Stimulated activated naive CD8-positive, alpha-beta T cell treated with anti-CD3 and anti-CD28 coated beads, Interleukin-15, Interleukin-2, amounts not matched to agents 100 ng/mL and 50 ng/mL, for 24 hours (primary cell): ENCODE measurements around the gene NUTM2D.
A peak's percentile ranks its signal among the peaks of the same experiment; 100 is the strongest.
"Not testable (repeated sequence)": the region's sequence is repeated elsewhere in the genome, so short reads cannot be mapped to it uniquely, and the experiment has no call there.

ENCODE experiments used
- H3K27ac Mint-ChIP-seq: one replicate; pipeline ENCODE4 v1.8.0; 2021; ENCODE audit warnings: mild to moderate bottlenecking, mixed read lengths
- H3K27me3 Mint-ChIP-seq: one replicate; pipeline ENCODE4 v1.8.0; 2021; ENCODE audit warnings: mixed read lengths
- H3K36me3 Mint-ChIP-seq: one replicate; pipeline ENCODE4 v1.8.0; 2021; ENCODE audit warnings: low read depth, mixed read lengths
- H3K4me1 Mint-ChIP-seq: one replicate; pipeline ENCODE4 v1.8.0; 2021; ENCODE audit warnings: low read depth, mixed read lengths
- H3K4me3 Mint-ChIP-seq: one replicate; pipeline ENCODE4 v1.8.0; 2021; ENCODE audit warnings: mild to moderate bottlenecking, mixed read lengths
- H3K9me3 Mint-ChIP-seq: one replicate; pipeline ENCODE4 v1.8.0; 2021; ENCODE audit warnings: mixed read lengths

NUTM2D gene

GRCh38 chr10:87407516-87408467 lies 50.2 kb downstream of the NUTM2D start:
- H3K9me3 Mint-ChIP-seq, H3K27ac Mint-ChIP-seq, H3K36me3 Mint-ChIP-seq, H3K4me1 Mint-ChIP-seq: not testable (repeated sequence)
- peak overlapping the region; percentile 35 for H3K4me3 Mint-ChIP-seq
- H3K27me3 Mint-ChIP-seq: peaks cover 21% of the 10 kb centered on the region

- not testable (repeated sequence) for H3K4me3 Mint-ChIP-seq, H3K4me1 Mint-ChIP-seq, H3K36me3 Mint-ChIP-seq, H3K27ac Mint-ChIP-seq, H3K9me3 Mint-ChIP-seq
- H3K27me3 Mint-ChIP-seq: peaks cover 29% of the 10 kb centered on the region
These were observed 56.4 kb downstream of the NUTM2D start for GRCh38 chr10:87413921-87414320.
